H9 (cell line): ENCODE measurements around the gene NEURL1. TPM values are rescaled to one million over a fixed set of nuclear protein-coding genes. Genes with fewer than 3 reads are reported as not detected.

Experiments used
- DNase-seq: peaks from one replicate; pipeline ENCODE4 v3.0.0-alpha.2; 2017
- H2AFZ ChIP-seq: one replicate; pipeline ENCODE4 v1.6.1; 2013; ENCODE audit warnings: mild to moderate bottlenecking, low read length, control low read depth, moderate library complexity
- H2AK5ac ChIP-seq: 2 replicates; pipeline ENCODE4 v1.6.1; 2013; ENCODE audit warnings: low read length, control low read depth, mixed read lengths; ENCODE audit not compliant: insufficient read length
- H2BK120ac ChIP-seq: one replicate; pipeline ENCODE4 v1.6.1; 2013; ENCODE audit warnings: low read depth, mild to moderate bottlenecking, low read length, control low read depth, inconsistent platforms; ENCODE audit not compliant: poor library complexity, severe bottlenecking
- H2BK12ac ChIP-seq: 2 replicates; pipeline ENCODE4 v1.6.1; 2013; ENCODE audit warnings: low read length, control low read depth, mixed read lengths, low read depth; ENCODE audit not compliant: insufficient read length
- H2BK15ac ChIP-seq: 2 replicates; pipeline ENCODE4 v1.6.1; 2013; ENCODE audit warnings: low read depth, low read length, control low read depth
- H2BK20ac ChIP-seq: one replicate; pipeline ENCODE4 v1.6.1; 2013; ENCODE audit warnings: low read depth, mild to moderate bottlenecking, low read length, control low read depth, inconsistent platforms; ENCODE audit not compliant: poor library complexity, severe bottlenecking
- H2BK5ac ChIP-seq: 2 replicates; pipeline ENCODE4 v1.6.1; 2013; ENCODE audit warnings: low read length, control low read depth, mixed read lengths; ENCODE audit not compliant: insufficient read length
- H3K14ac ChIP-seq: 2 replicates; pipeline ENCODE4 v1.6.1; 2013; ENCODE audit warnings: low read length, control low read depth; ENCODE audit not compliant: insufficient read depth
- H3K18ac ChIP-seq: 2 replicates; pipeline ENCODE4 v1.6.1; 2013; ENCODE audit warnings: low read depth, mild to moderate bottlenecking, mixed read lengths, low read length, control low read depth; ENCODE audit not compliant: insufficient read length
- H3K23ac ChIP-seq: 2 replicates; pipeline ENCODE4 v1.6.1; 2013; ENCODE audit warnings: low read length, control low read depth, mixed read lengths, low read depth; ENCODE audit not compliant: insufficient read length
- H3K23me2 ChIP-seq: 2 replicates; pipeline ENCODE4 v1.6.1; 2013; ENCODE audit warnings: low read depth, mild to moderate bottlenecking, mixed read lengths, low read length, control low read depth; ENCODE audit not compliant: insufficient read length, poor library complexity, severe bottlenecking
- H3K27ac ChIP-seq: 2 replicates; pipeline ENCODE4 v1.5.1; 2013; ENCODE audit warnings: low read length, control low read depth, mixed read lengths, low read depth; ENCODE audit not compliant: insufficient read length
- H3K27me3 ChIP-seq: 2 replicates; pipeline ENCODE4 v1.6.1; 2013; ENCODE audit warnings: low read length, control low read depth, inconsistent platforms; ENCODE audit not compliant: insufficient read depth
- H3K4ac ChIP-seq: 2 replicates; pipeline ENCODE4 v1.6.1; 2013; ENCODE audit warnings: low read depth, mild to moderate bottlenecking, control low read depth, inconsistent platforms, low read length, moderate library complexity
- H3K4me1 ChIP-seq: 2 replicates; pipeline ENCODE4 v1.6.1; 2013; ENCODE audit warnings: low read length, control low read depth, inconsistent platforms; ENCODE audit not compliant: insufficient read depth
- H3K4me2 ChIP-seq: 2 replicates; pipeline ENCODE4 v1.6.1; 2013; ENCODE audit warnings: low read length, control low read depth, mixed read lengths; ENCODE audit not compliant: insufficient read length, insufficient read depth
- H3K56ac ChIP-seq: 2 replicates; pipeline ENCODE4 v1.6.1; 2013; ENCODE audit warnings: low read depth, mild to moderate bottlenecking, mixed read lengths, low read length, control low read depth; ENCODE audit not compliant: insufficient read length
- H3K79me1 ChIP-seq: 2 replicates; pipeline ENCODE4 v1.6.1; 2013; ENCODE audit warnings: low read depth, mild to moderate bottlenecking, moderate library complexity, low read length, control low read depth, inconsistent platforms; ENCODE audit not compliant: insufficient read depth, poor library complexity, severe bottlenecking
- H3K79me2 ChIP-seq: 2 replicates; pipeline ENCODE4 v1.6.1; 2013; ENCODE audit warnings: low read length, control low read depth, inconsistent platforms; ENCODE audit not compliant: insufficient read depth
- H3K9ac ChIP-seq: 2 replicates; pipeline ENCODE4 v1.6.1; 2013; ENCODE audit warnings: low read length, control low read depth, mixed read lengths; ENCODE audit not compliant: insufficient read length; ENCODE audit errors: extremely low read depth
- H3K9me3 ChIP-seq: one replicate; pipeline ENCODE4 v1.6.1; 2013; ENCODE audit warnings: low read depth, low read length, inconsistent platforms; ENCODE audit not compliant: control insufficient read depth
- H3T11ph ChIP-seq: one replicate; pipeline ENCODE4 v1.6.1; 2013; ENCODE audit warnings: mild to moderate bottlenecking, low read length, control low read depth, inconsistent platforms
- H4K20me1 ChIP-seq: one replicate; pipeline ENCODE4 v1.6.1; 2013; ENCODE audit not compliant: control insufficient read depth, insufficient read length, insufficient read depth
- H4K5ac ChIP-seq: 2 replicates; pipeline ENCODE4 v1.6.1; 2013; ENCODE audit warnings: low read depth, mild to moderate bottlenecking, mixed read lengths, low read length, control low read depth; ENCODE audit not compliant: insufficient read length
- H4K8ac ChIP-seq: replicated peaks from 2 replicates; pipeline ENCODE4 v1.6.1; 2013; ENCODE audit warnings: low read length, control low read depth, mixed read lengths, low read depth; ENCODE audit not compliant: insufficient read length
- H4K91ac ChIP-seq: 2 replicates; pipeline ENCODE4 v1.6.1; 2013; ENCODE audit warnings: low read depth, mild to moderate bottlenecking, moderate library complexity, mixed read lengths, low read length, control low read depth; ENCODE audit not compliant: insufficient read length
- H3K27ac Mint-ChIP-seq, 3 experiments: 2 replicates in 2 of 3; 3 replicates in 1 of 3; pipeline ENCODE4 v1.8.0; 2020 to 2021; ENCODE audit warnings: mixed read lengths in 3 of 3, mild to moderate bottlenecking in 1 of 3, moderate library complexity in 1 of 3
- H3K27me3 Mint-ChIP-seq: 2 replicates; pipeline ENCODE4 v1.8.0; 2021; ENCODE audit warnings: low read depth, mild to moderate bottlenecking, moderate library complexity, mixed read lengths
- H3K36me3 Mint-ChIP-seq, 3 experiments: 2 replicates in 2 of 3; 3 replicates in 1 of 3; pipeline ENCODE4 v1.8.0; 2020 to 2021; ENCODE audit warnings: low read depth in 3 of 3, mixed read lengths in 3 of 3; ENCODE audit not compliant: insufficient read depth in 1 of 3
- H3K4me1 Mint-ChIP-seq, 2 experiments: 2 replicates each; pipeline ENCODE4 v1.8.0; 2020; ENCODE audit warnings: mixed read lengths in 2 of 2
- H3K4me3 Mint-ChIP-seq, 2 experiments: 2 replicates in 1 of 2; 3 replicates in 1 of 2; pipeline ENCODE4 v1.8.0; 2020 to 2021; ENCODE audit warnings: mild to moderate bottlenecking in 2 of 2, mixed read lengths in 2 of 2, moderate library complexity in 1 of 2
- H3K9me3 Mint-ChIP-seq, 2 experiments: 2 replicates in 1 of 2; 3 replicates in 1 of 2; pipeline ENCODE4 v1.8.0; 2020; ENCODE audit warnings: mild to moderate bottlenecking in 2 of 2, mixed read lengths in 2 of 2, moderate library complexity in 1 of 2
- CTCF ChIP-seq: fragments of 200-600 bp; sonication (generic); conservative IDR thresholded peaks from 3 replicates; pipeline ENCODE4 v1.8.0; 2021; ENCODE audit warnings: antibody characterized with exemption, mild to moderate bottlenecking
- WGBS: extraction: QIAGEN DNeasy Blood & Tissue Kit; methylation state at CpG from one replicate; pipeline ENCODE4 v1.1.7; 2013; ENCODE audit warnings: missing lambda C conversion rate, low lambda C conversion rate, mixed read lengths; ENCODE audit not compliant: insufficient read length; ENCODE audit errors: extremely low coverage; 5-methylcytosine and 5-hydroxymethylcytosine counted together
- total RNA-seq: library from RNA; stranded (reverse); gene quantifications from 2 replicates; pipeline ENCODE4 v1.2.1, GENCODE V29; 2021

The NEURL1 gene
- total RNA-seq, 1 experiment from 2014 or later: 1.2 TPM

GRCh38 chr10:103455235-103455634, 38.3 kb upstream of the NEURL1 start:
- Mint-ChIP-seq H3K36me3 (0 out of 7 replicates have a peak, but pooled peaks cover 0 to 2% (median 0%) of the 10 kb centered on the region in 3 experiments), H3K4me3 (no peak overlapping the region), H3K4me1 (peaks cover 8 to 19% of the 10 kb centered on the region in 2 experiments), H3K27me3 (no peaks in the 10 kb centered on the region; the same call in 1 of the 2 replicates), H3K9me3 (no peaks in the 10 kb centered on the region), H3K27ac (no peak overlapping the region)
- no peaks in the 10 kb centered on the region; the same call in 1 of the 2 replicates for H3K4me1 ChIP-seq
- no peak overlapping the region for H2BK5ac ChIP-seq
- H2BK20ac ChIP-seq: no peak overlapping the region
- H4K91ac ChIP-seq: no peak overlapping the region
- no peak overlapping the region for H2BK120ac ChIP-seq
- no peaks in the 10 kb centered on the region for H3K79me2 ChIP-seq
- H2AFZ ChIP-seq: no peak overlapping the region
- H3K27me3 ChIP-seq: no peaks in the 10 kb centered on the region
- H3K18ac ChIP-seq: no peak overlapping the region
- H3K23me2 ChIP-seq: no peaks in the 10 kb centered on the region
- H3K4me2 ChIP-seq: no peak overlapping the region
- H4K20me1 ChIP-seq: no peaks in the 10 kb centered on the region
- no peak overlapping the region for H2BK15ac ChIP-seq
- DNase-seq: peak; percentile 23
- no peak overlapping the region for H4K8ac ChIP-seq
- H3K56ac ChIP-seq: no peak overlapping the region
- no peak overlapping the region for H2BK12ac ChIP-seq
- no peak overlapping the region for H3T11ph ChIP-seq
- no peak overlapping the region for H3K27ac ChIP-seq
- no peak for TF ChIP-seq CTCF
- H3K9me3 ChIP-seq: no peaks in the 10 kb centered on the region
- no peak overlapping the region for H3K23ac ChIP-seq
- no peak overlapping the region for H3K4ac ChIP-seq
- no peak overlapping the region for H3K14ac ChIP-seq
- H4K5ac ChIP-seq: no peak overlapping the region
- H3K79me1 ChIP-seq: no peaks in the 10 kb centered on the region
- no peak overlapping the region for H3K9ac ChIP-seq
- H2AK5ac ChIP-seq: no peak overlapping the region
- WGBS: no CpG with 5 or more reads among the region's 25 CpGs
